Embryonic facial prominence (tissue), 1 donor: ENCODE data around the gene NUTF2.
"Not testable (repeated sequence)": the region's sequence is repeated elsewhere in the genome, so short reads cannot be mapped to it uniquely, and the experiment has no call there.

Source experiments
- DNase-seq: peaks from one replicate; pipeline ENCODE4 v3.0.0-alpha.2; 2016; ENCODE audit errors: extremely low spot score

NUTF2 gene

GRCh38 chr16:67864044-67864443 is 17.3 kb downstream of the NUTF2 start:
- DNase-seq: not testable (repeated sequence)

GRCh38 chr16:67864594-67864993 is 17.9 kb downstream of the NUTF2 start:
- DNase-seq: no peak

GRCh38 chr16:67865318-67865717 is 18.6 kb downstream of the NUTF2 start:
- no peak for DNase-seq

GRCh38 chr16:67868290-67868689 is 21.6 kb downstream of the NUTF2 start:
- no peak for DNase-seq

- DNase-seq: no peak
These were observed 22.9 kb downstream of the NUTF2 start for GRCh38 chr16:67869653-67870052.

GRCh38 chr16:67871256-67871655 is 24.5 kb downstream of the NUTF2 start:
- no peak for DNase-seq

- no peak for DNase-seq
These were observed 25.4 kb downstream of the NUTF2 start for GRCh38 chr16:67872131-67872630.

GRCh38 chr16:67872631-67873434 is 26.1 kb downstream of the NUTF2 start, which contains the start of gene EDC4:
EDC4 (plus strand) TSS chr16:67873052; CDS start chr16:67873262, 210 bp downstream.
- no peak for DNase-seq

- DNase-seq: no peak
These were observed 27.0 kb downstream of the NUTF2 start for GRCh38 chr16:67873435-67874370.

- DNase-seq: no peak
These were observed 27.6 kb downstream of the NUTF2 start for GRCh38 chr16:67874372-67874771.

GRCh38 chr16:67877064-67877463 is 30.3 kb downstream of the NUTF2 start:
- DNase-seq: no peak

GRCh38 chr16:67878232-67878631 is 31.5 kb downstream of the NUTF2 start:
- no peak for DNase-seq

GRCh38 chr16:67878846-67879245 is 32.1 kb downstream of the NUTF2 start:
- no peak for DNase-seq

- no peak for DNase-seq
These were observed 32.7 kb downstream of the NUTF2 start for GRCh38 chr16:67879462-67879861.

- DNase-seq: no peak
These were observed 33.2 kb downstream of the NUTF2 start for GRCh38 chr16:67879936-67880335.

- no peak for DNase-seq
These were observed 33.9 kb downstream of the NUTF2 start for GRCh38 chr16:67880584-67880983.

- DNase-seq: no peak
These were observed 35.0 kb downstream of the NUTF2 start for GRCh38 chr16:67881621-67882161.

- DNase-seq: no peak
These were observed 35.8 kb downstream of the NUTF2 start for GRCh38 chr16:67882374-67883145.

GRCh38 chr16:67883146-67883871 is 36.6 kb downstream of the NUTF2 start:
- DNase-seq: no peak

GRCh38 chr16:67883872-67884261 is 37.1 kb downstream of the NUTF2 start:
- DNase-seq: no peak

GRCh38 chr16:67884684-67885083 is 38.0 kb downstream of the NUTF2 start, which contains the start of gene NRN1L:
NRN1L (plus strand) TSS chr16:67884885; CDS start chr16:67884904, 19 bp downstream.
- peak; percentile 46 for DNase-seq
